GM18499 (cell line): ENCODE data around the gene LAMB4.

ENCODE experiments used
- ATAC-seq: cut with Tn5 transposase; IDR thresholded peaks from one replicate; pipeline ENCODE4 v1.9.1; 2021; ENCODE audit warnings: moderate number of reproducible peaks; ENCODE audit not compliant: insufficient read depth, unreplicated experiment

Gene LAMB4

DNA sequence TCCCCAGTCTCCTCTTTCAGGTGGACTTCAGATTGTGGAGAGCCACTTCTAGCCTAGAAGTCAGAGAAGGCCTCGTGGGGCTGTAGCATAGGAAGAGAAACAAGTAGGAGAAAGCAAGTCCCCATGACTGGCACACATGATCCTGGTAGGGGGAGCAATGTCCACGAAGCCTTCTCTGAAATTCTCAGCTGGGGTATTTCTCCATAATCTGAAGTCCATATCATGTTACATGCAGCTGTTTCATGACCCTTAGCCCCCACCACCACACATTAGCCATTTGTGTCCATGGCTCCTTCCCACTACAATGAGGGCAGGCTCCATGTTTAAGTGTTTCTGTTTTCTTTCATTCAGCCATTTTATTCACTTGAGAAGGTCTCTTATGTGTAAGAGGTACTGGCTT lies 43.2 kb downstream of the LAMB4 start:
- no peak for ATAC-seq

DNA sequence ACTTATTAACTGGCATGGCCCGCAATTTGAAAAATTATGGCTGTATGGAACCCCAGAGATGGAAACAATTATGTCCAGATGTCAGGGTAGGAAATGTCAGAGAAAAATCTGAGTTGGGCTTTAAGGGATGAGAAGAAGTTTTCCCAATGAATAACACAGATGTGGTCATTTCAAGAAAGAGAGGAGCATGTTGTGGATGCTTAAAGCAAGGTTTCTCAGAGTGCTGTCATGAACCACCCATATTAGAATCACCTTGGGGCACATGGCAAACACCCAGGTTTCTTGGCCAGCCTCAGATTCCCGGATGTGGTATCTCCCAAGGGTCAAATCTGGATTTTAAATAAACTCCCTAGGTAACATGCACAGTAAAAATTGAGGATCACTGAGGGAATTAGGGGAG lies 43.6 kb downstream of the LAMB4 start:
- ATAC-seq = no peak

DNA sequence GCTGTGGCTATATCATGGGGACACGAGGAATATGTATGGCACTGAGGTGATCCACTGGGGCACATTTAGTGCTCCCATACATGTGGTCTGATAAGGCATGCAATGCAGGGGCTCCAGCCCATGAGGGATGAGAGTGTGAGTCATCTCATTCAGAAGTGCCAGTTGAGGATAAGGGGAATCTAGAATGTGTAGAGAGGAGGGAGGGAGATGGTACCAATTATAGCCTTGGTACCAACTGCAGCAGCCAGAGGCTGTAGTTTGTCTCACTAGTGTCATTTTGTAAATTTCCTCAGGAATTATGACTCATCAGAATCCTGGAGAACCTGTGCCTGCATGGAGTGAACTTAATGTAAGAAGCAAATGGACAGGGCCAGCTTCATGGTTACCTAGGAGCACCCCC lies 46.2 kb downstream of the LAMB4 start:
- ATAC-seq = no peak

- no peak for ATAC-seq
Observed at GRCh38 chr7:108079648-108080591, 50.2 kb downstream of the LAMB4 start.

DNA sequence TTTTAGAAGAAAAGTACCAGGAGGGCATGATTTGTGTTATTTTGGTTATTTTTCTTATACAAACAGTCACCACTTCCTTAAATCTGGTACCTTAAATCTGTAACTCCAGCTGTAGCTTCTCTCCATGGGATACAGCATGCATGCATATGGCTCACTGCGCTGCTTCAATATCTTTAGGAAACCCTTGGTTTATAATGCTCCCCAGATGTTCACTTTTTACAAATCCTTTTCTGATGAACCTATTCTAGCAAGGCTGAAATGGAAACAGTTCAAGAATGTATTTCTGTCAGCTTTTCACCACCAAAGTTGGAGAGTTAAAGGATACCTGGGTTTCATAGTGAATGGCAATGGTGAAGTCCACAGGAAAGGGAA lies 50.9 kb downstream of the LAMB4 start:
- no peak for ATAC-seq

DNA sequence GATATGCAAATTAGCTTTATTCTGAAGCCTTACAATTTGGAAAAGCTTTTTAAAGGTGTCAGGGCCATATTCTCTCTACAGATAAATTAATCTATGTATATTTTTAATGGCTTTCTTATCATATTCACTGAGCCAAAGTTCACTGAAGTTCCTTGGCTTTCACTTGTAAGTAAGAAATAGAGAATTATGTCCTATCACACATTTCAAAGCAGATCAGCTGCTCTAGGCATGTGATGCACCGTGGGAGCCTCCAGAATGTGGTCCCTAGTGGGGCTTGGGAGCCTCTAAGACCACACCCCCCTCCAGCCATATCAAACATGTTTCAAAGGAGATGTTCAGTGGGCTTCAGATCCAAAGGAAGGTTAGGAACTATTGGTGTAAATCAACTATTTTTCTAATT lies 51.5 kb downstream of the LAMB4 start:
- no peak for ATAC-seq

- ATAC-seq = no peak
Observed at GRCh38 chr7:108078211-108078673, 51.9 kb downstream of the LAMB4 start.

DNA sequence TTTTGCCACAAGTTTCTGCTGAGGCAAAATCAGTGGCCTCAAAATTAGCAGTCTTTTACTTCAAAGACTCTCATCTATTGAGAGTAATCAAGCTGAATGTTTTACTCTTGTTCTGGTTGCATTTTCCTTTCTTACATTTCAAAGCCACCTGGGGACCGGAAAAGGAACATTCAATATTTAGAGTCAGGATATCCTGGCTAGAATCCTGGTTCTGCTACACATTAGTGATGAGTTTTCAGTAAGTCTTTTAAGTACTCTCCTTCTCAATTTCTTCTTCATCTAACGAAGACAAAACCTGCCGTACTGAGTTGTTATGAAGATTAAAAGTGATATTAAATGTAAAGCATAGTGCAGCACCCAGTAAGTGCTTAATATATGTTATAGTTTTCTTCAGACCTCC lies 52.5 kb downstream of the LAMB4 start:
- no peak for ATAC-seq

- ATAC-seq = no peak
Observed at GRCh38 chr7:108076156-108076555, 54.0 kb downstream of the LAMB4 start.

DNA sequence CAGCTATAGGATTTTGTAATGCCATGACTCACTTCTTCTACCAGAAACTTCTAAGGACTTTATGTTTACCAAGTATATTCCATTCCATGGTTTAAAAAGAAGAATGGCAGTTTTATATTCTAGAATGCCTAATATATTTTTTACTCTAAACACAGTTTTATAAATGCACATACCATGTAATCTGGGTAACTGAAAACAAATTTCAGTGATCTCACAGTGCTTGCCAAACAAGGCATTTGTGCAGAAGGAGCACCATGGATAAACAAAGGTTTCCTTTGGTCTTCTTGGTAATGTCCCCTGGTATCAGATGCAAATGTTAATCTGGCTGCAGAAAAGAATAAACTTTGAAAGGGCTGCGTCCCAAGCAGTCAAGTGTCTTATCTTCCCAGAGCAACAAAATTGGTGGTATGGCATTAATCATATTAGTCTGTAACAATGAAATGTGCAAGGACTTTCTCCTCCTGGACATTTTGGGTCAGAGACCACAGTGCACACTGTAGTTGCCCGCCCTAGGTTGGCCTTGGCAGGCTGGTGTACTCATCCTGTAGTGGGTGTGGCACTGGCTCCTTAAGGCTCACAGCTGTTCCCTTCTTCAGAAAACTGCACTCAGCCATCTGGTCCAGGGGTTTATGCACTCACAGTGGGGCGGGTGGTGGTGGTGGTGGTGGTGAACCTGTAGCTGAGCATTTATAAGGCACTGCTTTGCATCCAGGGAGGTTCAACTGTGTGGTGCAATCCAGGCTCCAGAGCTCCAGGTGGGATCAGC lies 56.7 kb downstream of the LAMB4 start:
- ATAC-seq = no peak

DNA sequence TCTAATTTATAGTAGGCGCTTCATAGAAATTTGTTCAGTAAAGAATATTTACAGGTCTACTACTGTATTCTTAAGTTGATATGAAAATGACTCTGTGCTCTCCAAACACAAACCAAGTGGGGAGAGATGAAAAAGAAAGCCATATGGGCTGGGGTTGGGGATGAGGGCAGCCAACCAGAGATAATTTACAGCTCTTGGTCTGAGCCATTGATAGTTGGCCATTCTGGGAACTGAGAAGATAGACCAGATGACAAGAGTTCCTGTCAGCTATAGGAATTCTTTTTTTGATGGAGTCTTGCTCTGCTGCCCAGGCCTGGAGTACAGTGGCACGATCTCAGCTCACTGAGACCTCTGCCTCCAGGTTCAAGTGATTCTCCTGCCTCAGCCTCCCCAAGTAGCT lies 57.4 kb downstream of the LAMB4 start:
- no peak for ATAC-seq

DNA sequence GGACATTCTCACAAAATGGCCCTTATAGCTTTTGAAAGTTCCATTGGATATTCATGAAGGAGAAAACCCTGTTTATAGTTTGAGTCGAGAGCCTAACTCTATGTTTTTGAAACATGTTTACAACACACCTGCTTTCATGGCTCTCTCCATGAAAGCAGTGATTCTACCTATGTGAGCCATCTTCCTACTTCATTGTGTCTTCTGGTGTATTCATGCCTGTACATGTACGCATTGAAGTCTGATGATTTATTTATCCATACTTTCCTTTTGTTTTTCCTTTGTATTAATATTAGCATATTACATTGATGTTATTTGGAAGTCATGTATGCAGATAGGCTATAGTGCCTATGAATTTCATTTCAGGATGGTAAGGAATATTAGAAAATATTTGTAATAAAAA lies 58.0 kb downstream of the LAMB4 start:
- ATAC-seq = no peak

DNA sequence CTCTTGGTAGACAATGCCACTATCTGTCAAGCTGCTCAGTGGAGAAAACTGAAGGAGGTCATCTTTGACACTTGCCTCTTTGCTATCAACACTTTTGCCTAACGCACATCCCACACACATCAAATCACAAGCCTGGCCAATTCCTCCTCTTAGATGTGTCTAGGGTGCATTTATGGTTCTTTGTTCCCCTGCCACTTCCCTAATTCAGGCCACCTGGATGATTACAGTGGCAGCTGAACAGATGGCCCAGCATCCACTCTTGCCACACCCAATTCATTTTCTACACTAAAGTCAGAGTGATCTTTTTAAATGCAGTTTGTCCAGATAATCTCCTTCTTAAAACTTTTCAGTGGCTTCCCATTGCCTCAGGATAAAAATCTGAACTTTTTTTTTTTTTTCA lies 58.6 kb downstream of the LAMB4 start:
- ATAC-seq = no peak

DNA sequence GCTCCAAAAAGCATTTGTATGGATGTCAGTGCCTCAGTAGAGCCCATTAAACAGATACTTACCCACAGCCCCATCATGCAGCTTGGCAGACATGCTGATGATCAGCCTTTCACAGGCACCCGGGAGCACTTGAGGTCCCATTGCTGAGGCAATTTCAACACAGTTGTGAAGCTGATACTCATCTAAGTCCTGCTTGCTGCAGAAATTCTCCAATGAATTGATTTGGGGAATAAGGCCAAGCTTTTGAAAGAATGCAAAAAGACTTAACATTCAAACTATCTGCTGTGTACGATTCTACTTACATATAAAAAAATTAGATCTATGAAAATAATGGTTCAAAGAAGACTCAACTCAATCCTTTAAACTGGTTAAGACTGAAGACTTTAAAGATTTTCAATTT lies 60.5 kb downstream of the LAMB4 start:
- ATAC-seq = no peak

DNA sequence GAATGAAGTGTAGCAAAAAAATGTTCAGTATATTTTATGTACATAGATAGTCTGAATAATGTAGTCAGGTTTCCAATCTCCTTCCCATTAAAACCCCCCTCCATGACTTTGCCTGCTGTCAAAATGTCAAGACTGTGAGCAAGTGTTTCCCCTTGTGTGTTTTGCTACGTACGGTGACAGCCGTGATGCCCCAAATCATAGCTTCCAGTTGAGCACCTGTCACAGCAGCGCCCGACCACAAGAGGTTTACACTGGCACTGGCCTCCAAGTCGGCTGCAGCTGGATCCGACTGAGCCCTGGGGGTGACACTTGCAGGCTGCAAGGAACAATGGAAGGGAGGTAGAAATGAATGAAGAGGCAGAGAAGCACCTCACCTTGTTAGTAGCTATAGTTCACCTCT lies 62.3 kb downstream of the LAMB4 start:
- no peak for ATAC-seq

DNA sequence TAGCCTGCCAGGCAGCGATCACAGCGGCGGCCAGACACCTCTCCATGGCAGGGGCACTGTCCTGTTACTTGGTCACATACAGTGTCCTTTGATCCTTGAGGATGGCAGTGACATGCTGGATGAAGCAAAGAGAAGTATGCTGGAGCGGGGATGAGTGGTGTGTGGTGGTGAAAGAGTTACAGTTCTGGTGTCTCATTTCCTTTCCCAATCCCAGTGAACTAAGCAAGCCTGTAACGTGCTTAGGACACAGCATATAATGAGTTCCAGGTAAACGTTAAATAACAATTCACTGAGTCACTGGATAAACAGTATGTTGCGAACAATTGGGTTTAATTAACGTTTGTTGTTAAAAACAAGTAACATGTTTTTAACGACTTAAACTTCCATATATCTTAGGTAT lies 63.7 kb downstream of the LAMB4 start:
- no peak for ATAC-seq

- peak; percentile 55 for ATAC-seq
Observed at GRCh38 chr7:108063520-108063933, 66.6 kb downstream of the LAMB4 start.

DNA sequence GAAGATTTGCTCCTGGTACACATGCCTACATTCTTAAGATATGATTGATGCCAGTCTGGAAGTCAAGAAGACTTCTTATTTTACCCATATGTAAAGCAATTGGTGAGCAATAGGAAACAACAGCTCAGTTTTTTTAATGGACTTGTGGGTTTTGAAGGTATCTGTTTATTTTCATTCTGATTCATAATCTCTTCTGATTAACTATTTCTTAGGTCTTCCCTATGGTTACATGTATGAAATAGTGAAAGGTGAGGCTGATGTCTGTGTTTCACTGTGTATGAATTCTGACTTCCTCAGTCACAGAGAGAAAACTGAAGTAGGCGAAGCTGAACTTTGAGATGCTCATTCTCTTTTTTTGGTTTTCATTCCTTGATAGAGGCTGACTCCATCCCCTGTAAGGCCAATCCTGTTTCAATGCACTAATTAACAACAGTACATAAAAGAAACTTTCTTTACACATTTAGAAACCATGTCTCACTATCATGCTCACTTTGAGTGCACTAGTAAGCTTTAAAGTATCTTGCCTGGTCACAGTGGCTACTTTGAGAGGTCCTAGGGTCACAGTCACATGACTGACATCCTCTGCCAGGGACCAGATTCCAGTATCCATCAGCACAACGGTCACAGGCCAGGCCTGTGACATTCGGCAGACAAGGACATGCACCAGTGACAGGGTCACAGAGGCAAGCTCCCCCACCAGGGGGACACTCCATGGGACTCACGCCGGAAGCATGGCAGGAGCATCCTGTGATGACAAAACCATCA lies 67.7 kb downstream of the LAMB4 start:
- no peak for ATAC-seq

DNA sequence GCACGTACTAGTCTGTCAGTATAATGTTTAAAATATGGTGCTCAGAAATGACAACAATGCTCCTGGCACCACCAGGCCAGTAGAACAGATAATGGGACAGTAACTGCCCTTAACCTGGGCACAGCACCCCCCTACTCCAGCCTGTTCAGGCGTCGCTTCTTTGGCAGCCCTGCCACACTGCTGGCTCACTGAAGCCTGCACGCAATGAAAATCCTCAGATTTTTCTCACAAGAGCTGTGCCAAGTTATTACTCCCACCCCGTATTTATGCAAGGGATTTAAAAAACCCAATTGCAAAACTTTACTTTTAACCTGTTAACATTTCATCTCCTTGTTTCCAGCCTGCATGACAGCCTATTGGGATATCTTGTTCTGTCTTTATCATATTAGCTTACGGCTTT lies 70.6 kb downstream of the LAMB4 start:
- no peak for ATAC-seq

- ATAC-seq = no peak
Observed at GRCh38 chr7:108057951-108058481, 72.1 kb downstream of the LAMB4 start.
